K562 (cell line): ENCODE results near the gene POLL. TPM values are rescaled to one million over a fixed set of nuclear protein-coding genes. Genes with fewer than 3 reads are reported as not detected.

Experiments used
- ATAC-seq: fragments of 200-7000 bp; cut with Tn5 transposase; 3 replicates; pipeline ENCODE4 v1.9.1; 2020; ENCODE audit warnings: moderate library complexity
- BruUV-seq: library from RNA; stranded (reverse); fragments of 400-500 nt; replicated peaks from 2 replicates; lab custom pipeline; 2021; lab: Mats Ljungman, UMichigan
- CTCF ChIA-PET: fragments of 300-600 bp; formaldehyde crosslinking; extraction: SDS; loops from one replicate; lab custom pipeline; 2021; ENCODE audit warnings: low intra/inter-chr PET ratio; lab: Yijun Ruan, JAX
- POLR2A ChIA-PET: fragments of 300-600, 350-650 bp; sonication (Branson Sonifier 250); formaldehyde crosslinking; extraction: SDS; loops from one replicate; lab custom pipeline; 2021; ENCODE audit warnings: antibody characterized with exemption, inconsistent platforms; lab: Yijun Ruan, JAX
- DNase-seq, 4 experiments: peaks; one replicate each; pipeline versions ENCODE4 v3.0.0 to v3.0.0-alpha.2; 2011 to 2018; ENCODE audit warnings: low spot score in 3 of 4, mixed read lengths in 3 of 4; ENCODE audit errors: extremely low read depth in 1 of 4
- FAIRE-seq: peaks from 2 replicates; lab custom pipeline; 2011; peaks lifted over from hg19 to GRCh38; lab: Jason Lieb, UNC
- H2AFZ ChIP-seq: 2 replicates; pipeline ENCODE4 v1.6.0; 2011; ENCODE audit warnings: low read depth, low read length, control low read depth, inconsistent platforms
- H3K27ac ChIP-seq: fragments of 200-600 bp; 3 replicates; pipeline ENCODE4 v1.8.0; 2011; ENCODE audit warnings: low read depth, mild to moderate bottlenecking, control low read depth, inconsistent platforms, low read length, moderate library complexity, mixed read lengths; ENCODE audit errors: extremely low read depth
- H3K27me3 ChIP-seq, 2 experiments: fragments of 300-600 bp in 1 of 2; 2 replicates in 1 of 2; 3 replicates in 1 of 2; pipeline versions ENCODE4 v1.6.0 to v1.8.0; 2011; ENCODE audit warnings: inconsistent platforms in 2 of 2, low read length in 2 of 2, mild to moderate bottlenecking in 1 of 2, mixed read lengths in 1 of 2, moderate library complexity in 1 of 2; ENCODE audit not compliant: control insufficient read depth in 2 of 2, insufficient read depth in 2 of 2
- H3K36me3 ChIP-seq: fragments of 300-600 bp; 3 replicates; pipeline ENCODE4 v1.8.0; 2011; ENCODE audit warnings: mild to moderate bottlenecking, low read length, inconsistent platforms; ENCODE audit not compliant: control insufficient read depth, insufficient read depth
- H3K4me1 ChIP-seq, 2 experiments: fragments of 200-600 bp in 1 of 2; replicated peaks in 1 of 2; 2 replicates in 1 of 2; 3 replicates in 1 of 2; pipeline versions ENCODE4 v1.5.1 to v1.8.0; 2011; ENCODE audit warnings: inconsistent platforms in 2 of 2, low read length in 2 of 2, mild to moderate bottlenecking in 1 of 2, mixed read lengths in 1 of 2, moderate library complexity in 1 of 2; ENCODE audit not compliant: control insufficient read depth in 2 of 2, insufficient read depth in 2 of 2
- H3K4me2 ChIP-seq: 2 replicates; pipeline ENCODE4 v1.6.1; 2011; ENCODE audit warnings: low read length, control low read depth, inconsistent platforms, mixed read lengths; ENCODE audit not compliant: insufficient read depth
- H3K4me3 ChIP-seq: fragments of 200-600 bp; sonication (generic), shearing (Covaris generic); 2 replicates; pipeline ENCODE4 v1.5.1; 2016; ENCODE audit warnings: control low read depth, inconsistent platforms
- H3K79me2 ChIP-seq: fragments of 200-600 bp; 3 replicates; pipeline ENCODE4 v1.8.0; 2011; ENCODE audit warnings: low read length, inconsistent platforms; ENCODE audit not compliant: control insufficient read depth, insufficient read depth
- H3K9ac ChIP-seq, 2 experiments: 2 replicates each; pipeline versions ENCODE4 v1.6.0 to v1.6.1; 2011; ENCODE audit warnings: low read depth in 2 of 2, low read length in 2 of 2, control low read depth in 1 of 2, inconsistent platforms in 1 of 2, mild to moderate bottlenecking in 1 of 2, mixed read lengths in 1 of 2; ENCODE audit not compliant: insufficient read depth in 1 of 2
- H3K9me1 ChIP-seq: one replicate; pipeline ENCODE4 v1.6.0; 2011; ENCODE audit warnings: inconsistent platforms, mild to moderate bottlenecking, low read length, moderate library complexity; ENCODE audit not compliant: control insufficient read depth, insufficient read depth
- H3K9me3 ChIP-seq: replicated peaks from 2 replicates; pipeline ENCODE4 v1.5.1; 2011; ENCODE audit warnings: low read depth, low read length, inconsistent platforms; ENCODE audit not compliant: control insufficient read depth, insufficient read depth
- H4K20me1 ChIP-seq: replicated peaks from 2 replicates; pipeline ENCODE4 v1.6.1; 2011; ENCODE audit warnings: low read length, inconsistent platforms, mixed read lengths; ENCODE audit not compliant: control insufficient read depth, insufficient read depth
- CHD2 ChIP-seq: IDR thresholded peaks from 2 replicates; pipeline ENCODE4 v1.6.1; 2011; ENCODE audit warnings: low read depth, low read length
- DDX20 ChIP-seq: fragments of 450-650 bp; IDR thresholded peaks from 2 replicates; pipeline ENCODE4 v1.6.1; 2016; ENCODE audit warnings: missing genetic modification characterization, low read depth, mild to moderate bottlenecking, missing compliant biosample characterization, moderate library complexity
- FOXK1 ChIP-seq: sonication (generic); formaldehyde crosslinking; IDR thresholded peaks from 2 replicates; pipeline ENCODE4 v1.8.0; 2022; ENCODE audit warnings: missing genetic modification reagents, mild to moderate bottlenecking, borderline replicate concordance
- KDM4B ChIP-seq, 2 experiments: fragments of 450-650 bp in 1 of 2; sonication (generic) in 1 of 2; IDR thresholded peaks; 2 replicates each; pipeline ENCODE4 v1.6.1; 2016 to 2017; ENCODE audit warnings: borderline replicate concordance in 2 of 2, antibody characterized with exemption in 1 of 2, low read depth in 1 of 2, mild to moderate bottlenecking in 1 of 2
- MAFF ChIP-seq: IDR thresholded peaks from 2 replicates; pipeline ENCODE4 v1.6.1; 2012; ENCODE audit warnings: low read length, improper control_type of control experiment
- NCOA6 ChIP-seq: fragments of 450-650 bp; IDR thresholded peaks from 2 replicates; pipeline ENCODE4 v1.6.1; 2017; ENCODE audit warnings: mild to moderate bottlenecking
- POLR2H ChIP-seq: IDR thresholded peaks from 2 replicates; pipeline ENCODE4 v1.6.1; 2016; ENCODE audit warnings: missing genetic modification characterization, low read depth, mild to moderate bottlenecking, control low read depth, missing compliant biosample characterization, moderate library complexity
- PPARD ChIP-seq: fragments of 250-450 bp; sonication (Bioruptor Pico); IDR thresholded peaks from 2 replicates; pipeline ENCODE4 v1.8.0; 2022; ENCODE audit warnings: inconsistent platforms, mild to moderate bottlenecking, moderate library complexity
- RBFOX2 ChIP-seq: fragments of 200-400 bp; formaldehyde crosslinking; IDR thresholded peaks from 2 replicates; pipeline ENCODE4 v1.6.1; 2017; ENCODE audit warnings: low read depth, mild to moderate bottlenecking, low read length, moderate library complexity
- SRSF7 ChIP-seq: fragments of 200-400 bp; formaldehyde crosslinking; optimal IDR thresholded peaks from 2 replicates; pipeline ENCODE3; 2017; ENCODE audit warnings: mild to moderate bottlenecking, low read depth, low read length
- ZFP1 ChIP-seq: fragments of 450-650 bp; formaldehyde crosslinking; IDR thresholded peaks from 2 replicates; pipeline ENCODE4 v1.4.0; 2020; ENCODE audit warnings: mild to moderate bottlenecking, mixed read lengths
- ZNF165 ChIP-seq: fragments of 250-450 bp; sonication (Bioruptor Pico); IDR thresholded peaks from 2 replicates; pipeline ENCODE4 v1.4.0; 2020; ENCODE audit warnings: borderline replicate concordance
- ZNF232 ChIP-seq: sonication (generic); formaldehyde crosslinking; IDR thresholded peaks from 2 replicates; pipeline ENCODE4 v1.8.0; 2022; ENCODE audit warnings: mild to moderate bottlenecking, missing genetic modification reagents
- ZNF253 ChIP-seq: fragments of 250-450 bp; sonication (Bioruptor Pico); conservative IDR thresholded peaks from 2 replicates; pipeline ENCODE4 v1.6.1; 2021; ENCODE audit warnings: mild to moderate bottlenecking
- ZNF395 ChIP-seq: fragments of 200-800 bp; sonication (Bioruptor generic); IDR thresholded peaks from 2 replicates; pipeline ENCODE4 v1.6.1; 2017; ENCODE audit warnings: missing genetic modification characterization, missing compliant biosample characterization
- ZNF740 ChIP-seq, 3 experiments: fragments of 200-800 bp in 1 of 3; sonication (Bioruptor generic) in 1 of 3; sonication (generic) in 1 of 3; formaldehyde crosslinking in 1 of 3; IDR thresholded peaks; 2 replicates each; pipeline versions ENCODE4 v1.6.1 to v1.8.0; 2016 to 2022; ENCODE audit warnings: mild to moderate bottlenecking in 2 of 3, missing compliant biosample characterization in 2 of 3, missing genetic modification characterization in 2 of 3, missing genetic modification reagents in 1 of 3
- WGBS: fragments of 100-300 bp; shearing (Covaris generic); methylation state at CpG from one replicate; pipeline ENCODE4 v1.1.6; 2016; ENCODE audit warnings: low coverage, mixed read lengths; ENCODE audit not compliant: insufficient coverage; ENCODE audit errors: missing lambda C conversion rate; 5-methylcytosine and 5-hydroxymethylcytosine counted together
- in situ Hi-C: fragments of 300-500 bp; cut with MboI; formaldehyde crosslinking; loops from 4 replicates; pipeline ENCODE4 v1.15.0; 2018; ENCODE audit warnings: inconsistent platforms, mixed read lengths
- intact Hi-C: fragments of 100-400 bp; cut with micrococcal nuclease; formaldehyde crosslinking; loops from 2 replicates; pipeline ENCODE4 v1.14.2; 2022
- polyA plus RNA-seq, 8 experiments: library from polyadenylated mRNA; depleted of rRNA in 4 of 8; stranded (reverse) in 5 of 8; unstranded in 3 of 8; fragments of >200 nt; fragmentation: Nextera tagmentation in 2 of 8; fragmentation: Illumina TruSeq in 1 of 8; extraction: Ambion mirVana in 2 of 8; extraction: Trizol in 1 of 8; gene quantifications; 2 replicates each; pipeline versions ENCODE4 v1.2.1 to v1.2.3, GENCODE V29; 2011 to 2014; ENCODE audit warnings: inconsistent platforms in 1 of 8, missing spikeins in 1 of 8
- total RNA-seq, 7 experiments: library from RNA; depleted of rRNA in 6 of 7; stranded (reverse); fragments of >200 nt in 6 of 7; fragmentation: Illumina TruSeq in 2 of 7; extraction: Trizol in 2 of 7; gene quantifications; 2 replicates each; pipeline versions ENCODE4 v1.2.1 to v1.2.3, GENCODE V29; 2011 to 2021; ENCODE audit warnings: low replicate concordance in 1 of 7

Gene POLL
- total and polyA plus RNA-seq, 9 of the 15 experiments (the other 6 are each of a cell fraction or from before 2014, with no cell fraction given), result 1.2 to 18.7 (median 10.9) TPM

GRCh38 chr10:101563007-101563406 is 25.1 kb downstream of the POLL start:
- no peak overlapping the region for H3K4me2 ChIP-seq

More at GRCh38 chr10:101563007-101563406, 25.1 kb downstream of the POLL start:
- ChIA-PET CTCF (no interaction called here), POLR2A (interaction anchor here (0.5 to 0.6 kb wide), 2 partner anchors 35 to 254 kb away, joined by 3 read pairs; no protein-coding TSS in a partner anchor)
- no peak overlapping the region for H2AFZ ChIP-seq
- H3K4me3 ChIP-seq, result no peak overlapping the region
- 51% methylated on average over 3 of the region's 3 CpGs for WGBS
- no peaks in the 10 kb centered on the region for H4K20me1 ChIP-seq
- no peaks in the 10 kb centered on the region for H3K9me3 ChIP-seq
- H3K27me3 ChIP-seq, result no peaks in the 10 kb centered on the region
- DNase-seq, result no peak
- TF ChIP-seq ZFP1 (CRISPR knock-in tag), result no peak
- TF ChIP-seq KDM4B (IDR thresholded peaks at IDR 0.05; ENCODE audit: borderline replicate concordance in 2 of 2, low read depth in 1 of 2), result no peak
- no peak for TF ChIP-seq SRSF7
- no peak for TF ChIP-seq MAFF
- no peak for TF ChIP-seq CHD2
- TF ChIP-seq FOXK1 (CRISPR knock-in tag), result no peak
- TF ChIP-seq PPARD (CRISPR knock-in tag), result no peak
- TF ChIP-seq RBFOX2, result no peak
- no peak for TF ChIP-seq DDX20 (tag)
- no peak for TF ChIP-seq NCOA6
- no peak for TF ChIP-seq ZNF165 (CRISPR knock-in tag)
- TF ChIP-seq ZNF740 (CRISPR knock-in tag; IDR thresholded peaks at IDR 0.05), result no peak
- no peak for TF ChIP-seq ZNF740 (tag; IDR thresholded peaks at IDR 0.05)
- TF ChIP-seq ZNF253 (CRISPR knock-in tag), result no peak
- TF ChIP-seq ZNF395, result no peak
- no peak for TF ChIP-seq ZNF232 (CRISPR knock-in tag)
- TF ChIP-seq POLR2H (tag), result no peak
- no peak for FAIRE-seq
- H3K9me1 ChIP-seq, result no peaks in the 10 kb centered on the region
- in situ Hi-C loops, result no loop called here
- intact Hi-C loops, result no loop called here
- H3K9ac ChIP-seq, result no peak overlapping the region
- ATAC-seq, result no peak
- no peaks in the 10 kb centered on the region for H3K79me2 ChIP-seq
- no peak overlapping the region for H3K27ac ChIP-seq
- no TSS peak for BruUV-seq
- no peaks in the 10 kb centered on the region for H3K36me3 ChIP-seq
- H3K4me1 ChIP-seq, result peaks cover 9 to 26% of the 10 kb centered on the region in 2 experiments; a peak in 4 of 5 replicates
